ENCODE results near the gene IFNK.
"Not testable (repeated sequence)": the region's sequence is repeated elsewhere in the genome, so short reads cannot be mapped to it uniquely, and the experiment has no call there.

Gene IFNK

DNA sequence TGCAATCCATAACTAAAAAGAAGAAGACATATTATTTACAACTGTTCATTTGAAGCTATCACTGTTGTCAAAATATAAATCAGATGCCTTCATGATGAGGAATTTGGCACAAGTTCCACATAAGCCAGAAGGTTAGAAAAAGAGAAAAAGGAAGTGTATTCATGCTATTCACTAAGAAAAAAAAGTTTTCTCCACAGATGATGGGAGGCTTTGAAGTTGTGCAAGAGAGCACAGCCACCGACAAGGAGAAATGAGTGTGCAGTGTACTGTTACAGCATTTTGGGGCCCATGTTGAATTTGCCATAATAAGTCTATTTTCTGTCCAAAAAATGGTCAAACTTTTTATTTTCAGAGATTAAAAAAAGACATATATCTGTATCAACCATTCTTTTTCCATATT lies 32.9 kb upstream of the IFNK start:
- Histone ChIP-seq H3K36me3 (ENCODE audit: control insufficient read depth, insufficient read depth, low read length) (no peaks in the 10 kb centered on the region), H3K9ac (ENCODE audit: low read depth, low read length) (no peak overlapping the region), H3K9me3 (ENCODE audit: control insufficient read depth, insufficient read depth, low read length) (no peaks in the 10 kb centered on the region), H3K27me3 (ENCODE audit: control insufficient read depth, insufficient read depth, low read length) (no peaks in the 10 kb centered on the region), H3K4me1 (ENCODE audit: control insufficient read depth, insufficient read depth, low read length) (peaks cover 14% of the 10 kb centered on the region), H3K4me3 (ENCODE audit: low read depth, low read length) (no peak overlapping the region)

DNA sequence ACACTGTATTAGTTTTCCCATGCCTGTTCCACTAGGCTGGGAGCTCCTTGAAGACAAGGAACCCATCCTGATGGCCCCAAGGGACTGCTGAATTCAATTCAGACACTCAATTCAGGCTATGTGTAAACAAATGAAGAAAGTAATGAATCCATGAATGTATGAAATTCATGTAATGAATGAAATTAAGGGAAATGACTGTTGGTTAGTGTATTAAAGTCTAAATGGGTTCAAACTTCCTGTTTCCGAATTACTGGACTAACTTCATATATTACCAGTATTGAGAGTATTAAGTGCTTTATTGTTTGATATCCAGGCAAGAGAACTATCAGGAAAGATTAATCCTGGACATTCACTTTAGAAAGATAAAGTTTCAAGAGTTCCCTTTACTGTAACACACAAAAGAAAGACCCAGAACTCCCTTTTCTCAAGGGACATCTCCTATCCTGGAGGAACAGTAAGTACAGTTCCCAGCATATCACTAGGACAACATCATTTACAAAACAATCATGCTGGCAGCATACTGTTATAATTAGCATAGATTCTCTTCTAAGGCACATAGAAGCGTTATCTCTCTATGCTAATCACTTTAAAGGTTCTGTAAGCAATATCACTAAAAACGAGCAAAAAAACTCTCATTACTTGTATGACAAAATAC lies 28.5 kb upstream of the IFNK start:
- H3K9me3 ChIP-seq (ENCODE audit: control insufficient read depth, insufficient read depth, low read length), result no peaks in the 10 kb centered on the region
- H3K4me1 ChIP-seq (ENCODE audit: control insufficient read depth, insufficient read depth, low read length), result peaks cover 28% of the 10 kb centered on the region
- H3K36me3 ChIP-seq (ENCODE audit: control insufficient read depth, insufficient read depth, low read length), result no peaks in the 10 kb centered on the region
- no peaks in the 10 kb centered on the region for H3K27me3 ChIP-seq (ENCODE audit: control insufficient read depth, insufficient read depth, low read length)
- no peak overlapping the region for H3K9ac ChIP-seq (ENCODE audit: low read depth, low read length)
- no peak overlapping the region for H3K4me3 ChIP-seq (ENCODE audit: low read depth, low read length)

DNA sequence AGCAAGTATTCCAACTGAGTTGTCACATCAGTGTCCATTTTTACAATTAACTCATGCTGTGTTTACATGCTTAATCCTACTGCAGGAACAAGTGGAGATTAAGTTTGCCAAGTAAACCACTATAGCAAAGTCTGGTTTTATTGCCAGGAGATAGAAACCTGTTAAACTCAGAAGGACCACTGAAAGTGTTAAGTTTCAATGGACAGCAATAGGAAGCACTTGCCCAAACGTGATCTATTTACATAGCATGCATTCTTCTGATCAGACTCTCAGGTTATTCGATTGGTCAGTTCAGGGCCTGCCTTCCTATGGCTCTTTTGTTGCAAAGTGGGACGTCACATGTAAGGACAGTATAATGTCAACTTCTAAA lies 28.0 kb upstream of the IFNK start:
- Histone ChIP-seq H3K4me3 (ENCODE audit: low read depth, low read length) (no peak overlapping the region), H3K9ac (ENCODE audit: low read depth, low read length) (no peak overlapping the region), H3K27me3 (ENCODE audit: control insufficient read depth, insufficient read depth, low read length) (no peaks in the 10 kb centered on the region), H3K4me1 (ENCODE audit: control insufficient read depth, insufficient read depth, low read length) (peaks cover 28% of the 10 kb centered on the region), H3K9me3 (ENCODE audit: control insufficient read depth, insufficient read depth, low read length) (no peaks in the 10 kb centered on the region), H3K36me3 (ENCODE audit: control insufficient read depth, insufficient read depth, low read length) (no peaks in the 10 kb centered on the region)

DNA sequence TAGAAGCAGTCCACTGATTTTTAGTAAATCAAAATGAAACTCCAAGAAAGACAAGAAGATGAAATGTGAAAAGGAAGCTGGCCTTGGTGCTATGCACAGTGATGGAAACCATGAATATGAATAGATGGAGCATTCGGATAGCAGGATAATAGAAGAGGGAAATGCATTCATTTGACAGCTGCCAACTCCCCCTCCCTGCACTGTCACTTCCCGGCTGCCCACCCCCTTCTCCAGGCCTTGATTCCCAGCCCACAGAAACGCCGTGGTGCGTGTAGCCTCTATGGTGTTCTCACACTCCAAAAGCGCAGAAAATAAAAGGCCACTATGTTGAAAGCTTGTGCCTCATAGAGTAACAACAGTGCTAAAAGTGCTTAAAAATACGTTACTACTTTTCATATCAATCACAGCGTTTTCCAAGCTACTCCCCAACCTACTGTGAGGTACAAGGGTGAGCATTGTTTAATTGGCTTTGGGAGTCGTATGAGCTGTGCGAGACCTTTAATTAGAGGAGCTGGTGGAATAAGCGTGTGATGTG lies 26.1 kb upstream of the IFNK start:
- Histone ChIP-seq H3K4me3 (ENCODE audit: low read depth, low read length) (peak overlapping the region; percentile 12), H3K4me1 (ENCODE audit: control insufficient read depth, insufficient read depth, low read length) (peaks cover 28% of the 10 kb centered on the region)

DNA sequence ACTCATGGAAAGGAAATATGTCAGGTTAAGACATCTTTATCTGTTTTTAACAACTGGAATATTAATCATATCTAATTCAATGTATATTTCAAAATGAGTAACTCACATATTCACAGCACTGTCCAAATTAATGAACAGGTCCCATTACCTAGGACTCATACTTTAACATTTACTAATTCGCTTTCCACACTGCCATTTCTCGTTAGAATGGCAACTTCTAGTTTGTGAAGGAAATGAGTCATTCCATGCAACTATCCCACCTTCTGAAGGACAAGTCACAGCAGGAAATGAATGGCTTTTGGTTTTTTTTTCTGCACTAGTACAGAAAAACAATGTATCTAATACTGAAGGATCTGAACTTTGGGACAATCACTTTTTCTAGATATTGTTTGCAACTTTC lies 24.6 kb upstream of the IFNK start:
- H3K27me3 ChIP-seq (ENCODE audit: control insufficient read depth, insufficient read depth, low read length), result no peaks in the 10 kb centered on the region
- no peak overlapping the region for H3K9ac ChIP-seq (ENCODE audit: low read depth, low read length)
- no peaks in the 10 kb centered on the region for H3K36me3 ChIP-seq (ENCODE audit: control insufficient read depth, insufficient read depth, low read length)
- no peak overlapping the region for H3K4me3 ChIP-seq (ENCODE audit: low read depth, low read length)
- H3K4me1 ChIP-seq (ENCODE audit: control insufficient read depth, insufficient read depth, low read length), result peaks cover 28% of the 10 kb centered on the region
- no peaks in the 10 kb centered on the region for H3K9me3 ChIP-seq (ENCODE audit: control insufficient read depth, insufficient read depth, low read length)

More for the DNA sequence above, 26.1 kb upstream of the IFNK start:
- Histone ChIP-seq H3K36me3 (ENCODE audit: control insufficient read depth, insufficient read depth, low read length) (no peaks in the 10 kb centered on the region), H3K9ac (ENCODE audit: low read depth, low read length) (no peak overlapping the region), H3K9me3 (ENCODE audit: control insufficient read depth, insufficient read depth, low read length) (no peaks in the 10 kb centered on the region), H3K27me3 (ENCODE audit: control insufficient read depth, insufficient read depth, low read length) (no peaks in the 10 kb centered on the region)

DNA sequence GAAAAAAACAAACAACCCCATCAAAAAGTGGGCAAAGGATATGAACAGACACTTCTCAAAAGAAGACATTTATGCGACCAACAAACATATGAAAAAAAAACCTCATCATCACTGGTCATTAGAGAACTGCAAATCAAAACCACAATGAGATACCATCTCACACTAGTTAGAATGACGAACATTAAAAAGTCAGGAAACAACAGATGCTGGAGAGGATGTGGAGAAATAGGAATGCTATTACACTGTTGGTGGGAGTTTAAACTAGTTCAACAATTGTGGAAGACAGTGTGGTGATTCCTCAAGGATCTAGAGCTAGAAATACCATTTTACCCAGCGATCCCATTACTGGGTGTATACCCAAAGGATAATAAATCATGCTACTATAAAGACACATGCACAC lies 23.2 kb upstream of the IFNK start:
- not testable (repeated sequence) for H3K4me3 ChIP-seq (ENCODE audit: low read depth, low read length); H3K9me3 ChIP-seq (ENCODE audit: control insufficient read depth, insufficient read depth, low read length); H3K9ac ChIP-seq (ENCODE audit: low read depth, low read length); H3K27me3 ChIP-seq (ENCODE audit: control insufficient read depth, insufficient read depth, low read length); H3K36me3 ChIP-seq (ENCODE audit: control insufficient read depth, insufficient read depth, low read length)
- peaks cover 21% of the 10 kb centered on the region for H3K4me1 ChIP-seq (ENCODE audit: control insufficient read depth, insufficient read depth, low read length)

DNA sequence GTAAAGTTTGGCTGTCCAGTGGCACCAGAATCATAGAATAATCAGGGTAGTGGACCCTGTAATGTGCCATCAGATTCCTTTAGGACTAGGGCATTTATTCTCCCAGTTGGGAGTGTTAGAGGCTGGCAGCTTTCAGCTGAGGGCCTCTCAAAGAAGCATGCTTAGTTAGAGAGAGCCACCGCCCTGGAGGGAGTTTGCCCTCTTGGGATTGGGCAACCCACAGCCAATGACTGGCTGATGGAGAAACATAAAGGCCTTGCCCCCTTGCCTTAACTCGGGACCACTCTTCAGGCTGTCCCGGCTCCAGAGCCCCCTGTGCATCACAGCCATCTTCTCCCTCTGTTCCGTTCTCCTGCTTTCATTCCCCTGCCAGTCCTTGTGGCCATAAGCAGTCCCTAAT lies 20.5 kb upstream of the IFNK start:
- Histone ChIP-seq H3K27me3 (ENCODE audit: control insufficient read depth, insufficient read depth, low read length) (no peaks in the 10 kb centered on the region), H3K36me3 (ENCODE audit: control insufficient read depth, insufficient read depth, low read length) (no peaks in the 10 kb centered on the region), H3K4me3 (ENCODE audit: low read depth, low read length) (no peak overlapping the region), H3K4me1 (ENCODE audit: control insufficient read depth, insufficient read depth, low read length) (peaks cover 3% of the 10 kb centered on the region), H3K9ac (ENCODE audit: low read depth, low read length) (no peak overlapping the region), H3K9me3 (ENCODE audit: control insufficient read depth, insufficient read depth, low read length) (no peaks in the 10 kb centered on the region)

DNA sequence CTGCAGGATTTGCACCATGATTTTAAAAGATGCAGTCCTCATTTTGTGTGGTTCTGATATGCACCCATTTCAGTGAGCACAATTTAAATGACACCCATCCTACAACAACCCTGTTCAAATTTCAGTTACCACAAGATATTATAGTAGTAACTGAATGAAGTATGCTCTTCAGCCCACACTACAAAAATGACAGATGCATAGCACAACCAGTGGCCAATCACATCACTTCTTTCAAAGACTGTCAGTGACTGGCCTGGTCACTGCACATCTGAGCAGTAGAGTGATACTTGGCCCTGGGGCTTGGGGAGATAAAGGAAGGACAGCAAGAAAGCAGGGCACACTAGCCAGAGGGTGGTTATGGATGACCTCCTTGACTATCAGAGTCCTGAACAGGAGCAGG lies 19.8 kb upstream of the IFNK start:
- no peaks in the 10 kb centered on the region for H3K9me3 ChIP-seq (ENCODE audit: control insufficient read depth, insufficient read depth, low read length)
- no peaks in the 10 kb centered on the region for H3K27me3 ChIP-seq (ENCODE audit: control insufficient read depth, insufficient read depth, low read length)
- H3K4me3 ChIP-seq (ENCODE audit: low read depth, low read length), result no peak overlapping the region
- no peaks in the 10 kb centered on the region for H3K36me3 ChIP-seq (ENCODE audit: control insufficient read depth, insufficient read depth, low read length)
- no peaks in the 10 kb centered on the region for H3K4me1 ChIP-seq (ENCODE audit: control insufficient read depth, insufficient read depth, low read length)
- H3K9ac ChIP-seq (ENCODE audit: low read depth, low read length), result no peak overlapping the region

DNA sequence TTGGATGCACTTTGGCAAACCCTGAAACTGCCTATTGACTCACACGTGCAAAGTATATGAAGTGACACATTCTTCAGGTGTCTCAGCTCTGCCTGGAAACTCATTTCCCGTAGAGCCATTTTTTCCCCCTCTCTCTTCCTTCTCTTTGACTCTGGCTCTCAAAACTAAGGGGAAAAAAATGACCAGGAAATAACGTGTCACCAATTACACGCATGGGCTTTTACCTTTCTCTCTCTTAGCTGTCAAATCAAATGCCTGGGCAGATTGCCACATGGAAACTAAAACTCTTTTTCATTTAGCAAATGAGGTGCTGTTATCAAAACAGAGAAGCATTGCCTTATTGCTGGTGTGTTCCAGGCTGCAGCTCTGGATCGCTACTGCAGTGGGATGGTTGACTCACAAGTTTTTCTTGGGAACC lies 18.3 kb upstream of the IFNK start:
- no peaks in the 10 kb centered on the region for H3K36me3 ChIP-seq (ENCODE audit: control insufficient read depth, insufficient read depth, low read length)
- H3K4me3 ChIP-seq (ENCODE audit: low read depth, low read length), result no peak overlapping the region
- H3K27me3 ChIP-seq (ENCODE audit: control insufficient read depth, insufficient read depth, low read length), result no peaks in the 10 kb centered on the region
- H3K4me1 ChIP-seq (ENCODE audit: control insufficient read depth, insufficient read depth, low read length), result no peaks in the 10 kb centered on the region
- H3K9ac ChIP-seq (ENCODE audit: low read depth, low read length), result no peak overlapping the region
- H3K9me3 ChIP-seq (ENCODE audit: control insufficient read depth, insufficient read depth, low read length), result no peaks in the 10 kb centered on the region

DNA sequence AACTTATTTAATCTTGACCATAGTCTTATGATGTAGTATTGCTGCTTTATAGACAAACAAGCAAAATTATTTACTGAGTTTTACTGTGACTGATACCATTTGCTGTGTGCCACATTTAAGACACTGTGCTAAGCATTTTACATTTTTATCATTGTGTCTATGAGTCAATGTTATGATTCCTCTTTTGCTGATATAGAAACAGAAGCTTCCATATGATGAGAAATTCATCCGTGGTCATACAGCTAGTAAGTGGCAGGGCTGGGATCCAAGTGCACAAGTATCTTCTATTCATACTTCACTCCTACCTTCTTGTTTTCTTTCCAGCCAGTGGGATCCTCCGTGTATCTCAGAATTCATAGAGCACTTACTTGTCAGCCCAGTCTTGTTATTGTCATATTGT lies 17.1 kb upstream of the IFNK start:
- Histone ChIP-seq H3K9me3 (ENCODE audit: control insufficient read depth, insufficient read depth, low read length) (no peaks in the 10 kb centered on the region), H3K9ac (ENCODE audit: low read depth, low read length) (no peak overlapping the region), H3K27me3 (ENCODE audit: control insufficient read depth, insufficient read depth, low read length) (no peaks in the 10 kb centered on the region), H3K36me3 (ENCODE audit: control insufficient read depth, insufficient read depth, low read length) (no peaks in the 10 kb centered on the region), H3K4me1 (ENCODE audit: control insufficient read depth, insufficient read depth, low read length) (no peaks in the 10 kb centered on the region), H3K4me3 (ENCODE audit: low read depth, low read length) (no peak overlapping the region)

DNA sequence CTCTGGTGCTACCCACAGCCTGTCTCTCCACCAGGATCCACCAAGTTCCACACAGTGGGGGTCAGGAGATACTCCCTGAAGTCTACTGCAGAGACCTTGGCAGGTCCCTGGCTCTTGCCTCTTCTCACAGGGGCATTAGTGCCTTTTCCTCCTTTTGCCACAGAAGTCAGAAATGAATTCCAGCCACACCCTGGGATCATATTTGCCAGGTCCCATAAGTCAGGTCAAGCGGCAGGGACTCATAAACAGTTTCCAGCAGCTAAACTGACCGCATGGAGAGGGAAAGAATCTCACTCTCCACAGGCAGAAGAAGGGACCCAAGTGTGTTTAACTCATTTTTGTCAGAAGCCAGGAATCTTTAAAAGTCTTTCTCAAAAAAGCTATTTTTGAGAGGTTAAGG lies 13.3 kb upstream of the IFNK start:
- no peak overlapping the region for H3K4me3 ChIP-seq (ENCODE audit: low read depth, low read length)
- no peaks in the 10 kb centered on the region for H3K4me1 ChIP-seq (ENCODE audit: control insufficient read depth, insufficient read depth, low read length)
- no peak overlapping the region for H3K9ac ChIP-seq (ENCODE audit: low read depth, low read length)
- no peaks in the 10 kb centered on the region for H3K36me3 ChIP-seq (ENCODE audit: control insufficient read depth, insufficient read depth, low read length)
- H3K27me3 ChIP-seq (ENCODE audit: control insufficient read depth, insufficient read depth, low read length), result no peaks in the 10 kb centered on the region
- no peaks in the 10 kb centered on the region for H3K9me3 ChIP-seq (ENCODE audit: control insufficient read depth, insufficient read depth, low read length)

DNA sequence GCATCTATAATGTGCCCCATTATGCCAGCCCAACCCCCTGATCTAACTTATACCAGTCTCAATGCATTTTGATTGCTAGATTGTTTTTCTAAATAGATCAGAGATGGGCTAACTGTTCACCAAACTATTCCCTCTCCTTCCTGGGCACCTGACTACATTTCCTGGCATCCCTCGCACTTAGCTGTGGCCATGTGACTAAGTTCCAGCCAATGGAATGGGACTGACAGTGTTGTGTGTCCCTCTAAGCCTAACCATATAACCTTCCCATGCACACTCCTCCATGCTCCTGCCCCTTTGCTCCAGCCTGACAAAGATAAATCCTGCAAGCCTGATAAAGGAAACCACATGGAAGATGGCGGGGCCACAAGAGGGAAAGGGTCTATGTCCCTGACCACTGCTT lies 12.3 kb upstream of the IFNK start:
- no peaks in the 10 kb centered on the region for H3K27me3 ChIP-seq (ENCODE audit: control insufficient read depth, insufficient read depth, low read length)
- H3K4me3 ChIP-seq (ENCODE audit: low read depth, low read length), result no peak overlapping the region
- no peaks in the 10 kb centered on the region for H3K4me1 ChIP-seq (ENCODE audit: control insufficient read depth, insufficient read depth, low read length)
- no peak overlapping the region for H3K9ac ChIP-seq (ENCODE audit: low read depth, low read length)
- no peaks in the 10 kb centered on the region for H3K36me3 ChIP-seq (ENCODE audit: control insufficient read depth, insufficient read depth, low read length)
- no peaks in the 10 kb centered on the region for H3K9me3 ChIP-seq (ENCODE audit: control insufficient read depth, insufficient read depth, low read length)

Data from iPS-15b (cell line).